ENCODE data around the gene LRRC8D. TPM values are rescaled to one million over a fixed set of nuclear protein-coding genes. Genes with fewer than 3 reads are reported as not detected.

Gene LRRC8D
- total and polyA plus RNA-seq, 2 experiments from 2014 or later = 23.6 to 48.8 TPM

GRCh38 chr1:89908672-89909436 lies 88.0 kb downstream of the LRRC8D start:
- Histone ChIP-seq H3K79me2 (replicated peaks; ENCODE audit: insufficient read depth) (peaks cover 55% of the 10 kb centered on the region), H3K27me3 (ENCODE audit: insufficient read depth) (no peaks in the 10 kb centered on the region), H3K9me2 (ENCODE audit: insufficient read depth) (no peaks in the 10 kb centered on the region), H3K4me3 (no peak overlapping the region), H4K20me1 (replicated peaks; ENCODE audit: insufficient read depth) (no peaks in the 10 kb centered on the region), H3K4me1 (ENCODE audit: insufficient read depth) (peaks cover 76% of the 10 kb centered on the region), H3K36me3 (ENCODE audit: insufficient read depth) (no peaks in the 10 kb centered on the region), H3K4me2 (no peak overlapping the region), H3K27ac (ENCODE audit: low read depth) (peak overlapping the region; percentile 96), H2AFZ (no peak overlapping the region), H3F3A (replicated peaks; ENCODE audit: low read depth) (no peaks in the 10 kb centered on the region)
- no peak for DNase-seq (ENCODE audit: low spot score)
- peak overlapping the region; percentile 82 for H3K27ac Mint-ChIP-seq
- no peaks in the 10 kb centered on the region for H3K9me3 Mint-ChIP-seq
- ATAC-seq = no peak
- no peak overlapping the region for H3K4me3 Mint-ChIP-seq
- H3K36me3 Mint-ChIP-seq (ENCODE audit: low read depth) = peaks cover 13% of the 10 kb centered on the region; the same call in 2 of the 3 replicates
- TF ChIP-seq JUNB (IDR thresholded peaks at IDR 0.05; ENCODE audit: unreplicated experiment) (no peak), ZNF114 (CRISPR knock-in tag; IDR thresholded peaks at IDR 0.05) (no peak), ZNF331 (CRISPR knock-in tag; IDR thresholded peaks at IDR 0.05; ENCODE audit: low read depth) (no peak), EZH2phosphoT487 (IDR thresholded peaks at IDR 0.05; ENCODE audit: unreplicated experiment) (no peak), CREB1 (CRISPR knock-in tag; IDR thresholded peaks at IDR 0.05; ENCODE audit: low read depth) (no peak)
- TF ChIP-seq, protein P1, sequence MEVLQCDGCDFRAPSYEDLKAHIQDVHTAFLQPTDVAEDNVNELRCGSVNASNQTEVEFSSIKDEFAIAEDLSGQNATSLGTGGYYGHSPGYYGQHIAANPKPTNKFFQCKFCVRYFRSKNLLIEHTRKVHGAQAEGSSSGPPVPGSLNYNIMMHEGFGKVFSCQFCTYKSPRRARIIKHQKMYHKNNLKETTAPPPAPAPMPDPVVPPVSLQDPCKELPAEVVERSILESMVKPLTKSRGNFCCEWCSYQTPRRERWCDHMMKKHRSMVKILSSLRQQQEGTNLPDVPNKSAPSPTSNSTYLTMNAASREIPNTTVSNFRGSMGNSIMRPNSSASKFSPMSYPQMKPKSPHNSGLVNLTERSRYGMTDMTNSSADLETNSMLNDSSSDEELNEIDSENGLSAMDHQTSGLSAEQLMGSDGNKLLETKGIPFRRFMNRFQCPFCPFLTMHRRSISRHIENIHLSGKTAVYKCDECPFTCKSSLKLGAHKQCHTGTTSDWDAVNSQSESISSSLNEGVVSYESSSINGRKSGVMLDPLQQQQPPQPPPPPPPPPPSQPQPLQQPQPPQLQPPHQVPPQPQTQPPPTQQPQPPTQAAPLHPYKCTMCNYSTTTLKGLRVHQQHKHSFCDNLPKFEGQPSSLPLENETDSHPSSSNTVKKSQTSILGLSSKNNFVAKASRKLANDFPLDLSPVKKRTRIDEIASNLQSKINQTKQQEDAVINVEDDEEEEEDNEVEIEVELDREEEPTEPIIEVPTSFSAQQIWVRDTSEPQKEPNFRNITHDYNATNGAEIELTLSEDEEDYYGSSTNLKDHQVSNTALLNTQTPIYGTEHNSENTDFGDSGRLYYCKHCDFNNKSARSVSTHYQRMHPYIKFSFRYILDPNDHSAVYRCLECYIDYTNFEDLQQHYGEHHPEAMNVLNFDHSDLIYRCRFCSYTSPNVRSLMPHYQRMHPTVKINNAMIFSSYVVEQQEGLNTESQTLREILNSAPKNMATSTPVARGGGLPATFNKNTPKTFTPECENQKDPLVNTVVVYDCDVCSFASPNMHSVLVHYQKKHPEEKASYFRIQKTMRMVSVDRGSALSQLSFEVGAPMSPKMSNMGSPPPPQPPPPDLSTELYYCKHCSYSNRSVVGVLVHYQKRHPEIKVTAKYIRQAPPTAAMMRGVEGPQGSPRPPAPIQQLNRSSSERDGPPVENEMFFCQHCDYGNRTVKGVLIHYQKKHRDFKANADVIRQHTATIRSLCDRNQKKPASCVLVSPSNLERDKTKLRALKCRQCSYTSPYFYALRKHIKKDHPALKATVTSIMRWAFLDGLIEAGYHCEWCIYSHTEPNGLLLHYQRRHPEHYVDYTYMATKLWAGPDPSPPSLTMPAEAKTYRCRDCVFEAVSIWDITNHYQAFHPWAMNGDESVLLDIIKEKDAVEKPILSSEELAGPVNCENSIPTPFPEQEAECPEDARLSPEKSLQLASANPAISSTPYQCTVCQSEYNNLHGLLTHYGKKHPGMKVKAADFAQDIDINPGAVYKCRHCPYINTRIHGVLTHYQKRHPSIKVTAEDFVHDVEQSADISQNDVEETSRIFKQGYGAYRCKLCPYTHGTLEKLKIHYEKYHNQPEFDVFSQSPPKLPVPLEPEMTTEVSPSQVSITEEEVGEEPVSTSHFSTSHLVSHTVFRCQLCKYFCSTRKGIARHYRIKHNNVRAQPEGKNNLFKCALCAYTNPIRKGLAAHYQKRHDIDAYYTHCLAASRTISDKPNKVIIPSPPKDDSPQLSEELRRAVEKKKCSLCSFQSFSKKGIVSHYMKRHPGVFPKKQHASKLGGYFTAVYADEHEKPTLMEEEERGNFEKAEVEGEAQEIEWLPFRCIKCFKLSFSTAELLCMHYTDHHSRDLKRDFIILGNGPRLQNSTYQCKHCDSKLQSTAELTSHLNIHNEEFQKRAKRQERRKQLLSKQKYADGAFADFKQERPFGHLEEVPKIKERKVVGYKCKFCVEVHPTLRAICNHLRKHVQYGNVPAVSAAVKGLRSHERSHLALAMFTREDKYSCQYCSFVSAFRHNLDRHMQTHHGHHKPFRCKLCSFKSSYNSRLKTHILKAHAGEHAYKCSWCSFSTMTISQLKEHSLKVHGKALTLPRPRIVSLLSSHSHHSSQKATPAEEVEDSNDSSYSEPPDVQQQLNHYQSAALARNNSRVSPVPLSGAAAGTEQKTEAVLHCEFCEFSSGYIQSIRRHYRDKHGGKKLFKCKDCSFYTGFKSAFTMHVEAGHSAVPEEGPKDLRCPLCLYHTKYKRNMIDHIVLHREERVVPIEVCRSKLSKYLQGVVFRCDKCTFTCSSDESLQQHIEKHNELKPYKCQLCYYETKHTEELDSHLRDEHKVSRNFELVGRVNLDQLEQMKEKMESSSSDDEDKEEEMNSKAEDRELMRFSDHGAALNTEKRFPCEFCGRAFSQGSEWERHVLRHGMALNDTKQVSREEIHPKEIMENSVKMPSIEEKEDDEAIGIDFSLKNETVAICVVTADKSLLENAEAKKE (CRISPR knock-in tag; IDR thresholded peaks at IDR 0.05) = no peak
- TF ChIP-seq, protein P2, sequence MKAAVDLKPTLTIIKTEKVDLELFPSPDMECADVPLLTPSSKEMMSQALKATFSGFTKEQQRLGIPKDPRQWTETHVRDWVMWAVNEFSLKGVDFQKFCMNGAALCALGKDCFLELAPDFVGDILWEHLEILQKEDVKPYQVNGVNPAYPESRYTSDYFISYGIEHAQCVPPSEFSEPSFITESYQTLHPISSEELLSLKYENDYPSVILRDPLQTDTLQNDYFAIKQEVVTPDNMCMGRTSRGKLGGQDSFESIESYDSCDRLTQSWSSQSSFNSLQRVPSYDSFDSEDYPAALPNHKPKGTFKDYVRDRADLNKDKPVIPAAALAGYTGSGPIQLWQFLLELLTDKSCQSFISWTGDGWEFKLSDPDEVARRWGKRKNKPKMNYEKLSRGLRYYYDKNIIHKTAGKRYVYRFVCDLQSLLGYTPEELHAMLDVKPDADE (IDR thresholded peaks at IDR 0.05) = no peak
- H3K27me3 Mint-ChIP-seq (ENCODE audit: insufficient read depth, low read depth, poor library complexity) = peaks cover 16% of the 10 kb centered on the region
- H3K4me1 Mint-ChIP-seq = peaks cover 89% of the 10 kb centered on the region
